Measurements from ENCODE around the gene FHIT.

FHIT gene

DNA sequence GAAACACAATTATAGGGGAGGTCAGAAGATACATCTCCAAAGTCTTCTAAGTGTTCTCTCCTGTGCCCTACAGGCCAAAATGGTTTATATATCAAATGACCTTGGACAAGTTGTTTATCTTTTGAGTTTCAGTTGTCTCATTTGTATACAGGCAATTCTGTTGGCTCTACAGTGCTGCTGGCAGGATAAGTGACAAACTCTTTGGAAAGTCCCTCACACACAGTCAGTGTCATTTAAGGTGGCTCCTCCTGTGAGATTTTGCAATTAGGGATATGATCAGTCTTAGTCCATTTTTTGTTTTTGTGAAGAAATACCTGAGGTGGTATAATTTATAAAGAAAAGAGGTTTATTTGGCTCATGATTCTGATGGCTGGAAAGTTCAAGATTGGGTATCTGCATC, 1165.6 kb downstream of the FHIT start:
- H3K9ac ChIP-seq (ENCODE audit: low read depth, low read length) = no peak overlapping the region
- H3K4me3 ChIP-seq (ENCODE audit: low read depth, low read length) = no peak overlapping the region
- H3K36me3 ChIP-seq (ENCODE audit: control insufficient read depth, insufficient read depth, low read length) = no peaks in the 10 kb centered on the region
- H3K9me3 ChIP-seq (ENCODE audit: control insufficient read depth, insufficient read depth, low read length) = no peaks in the 10 kb centered on the region
- no peaks in the 10 kb centered on the region for H3K4me1 ChIP-seq (ENCODE audit: control insufficient read depth, insufficient read depth, low read length)
- no peaks in the 10 kb centered on the region for H3K27me3 ChIP-seq (ENCODE audit: control insufficient read depth, insufficient read depth, low read length)

DNA sequence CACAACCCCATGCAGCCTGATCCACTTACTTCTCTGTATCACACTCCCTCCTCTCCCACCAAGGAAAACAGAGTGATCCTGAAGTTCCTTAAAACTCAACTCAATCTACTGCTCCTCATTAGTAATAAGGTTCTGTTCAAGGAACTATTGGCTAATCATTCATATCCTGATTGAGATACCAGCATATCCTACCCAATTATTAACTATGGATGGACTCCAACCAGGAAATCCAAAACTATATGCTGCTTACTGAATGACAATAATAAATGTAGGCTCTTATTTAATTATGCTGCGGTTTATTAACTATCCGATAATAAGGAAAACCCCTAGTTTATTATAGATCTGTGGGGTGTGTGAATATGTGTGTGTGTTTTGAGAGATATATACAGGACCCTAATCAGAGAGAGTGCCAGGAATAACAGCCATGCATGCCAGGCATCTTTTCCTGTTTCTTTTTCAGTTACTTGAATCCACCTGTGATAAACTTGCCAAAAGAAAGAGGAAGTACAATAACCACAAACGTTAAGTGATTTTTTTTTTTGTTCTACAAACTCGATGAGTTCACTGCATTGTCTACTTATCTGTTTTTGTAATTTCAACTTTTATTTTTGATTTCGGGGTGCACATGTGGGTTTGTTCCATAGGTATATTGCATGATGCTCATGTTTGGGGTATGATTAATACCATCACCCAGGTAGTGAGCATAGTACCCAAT, 1169.7 kb downstream of the FHIT start:
- Histone ChIP-seq H3K27me3 (ENCODE audit: control insufficient read depth, insufficient read depth, low read length) (no peaks in the 10 kb centered on the region), H3K9me3 (ENCODE audit: control insufficient read depth, insufficient read depth, low read length) (no peaks in the 10 kb centered on the region), H3K36me3 (ENCODE audit: control insufficient read depth, insufficient read depth, low read length) (no peaks in the 10 kb centered on the region), H3K9ac (ENCODE audit: low read depth, low read length) (no peak overlapping the region), H3K4me3 (ENCODE audit: low read depth, low read length) (no peak overlapping the region), H3K4me1 (ENCODE audit: control insufficient read depth, insufficient read depth, low read length) (no peaks in the 10 kb centered on the region)

DNA sequence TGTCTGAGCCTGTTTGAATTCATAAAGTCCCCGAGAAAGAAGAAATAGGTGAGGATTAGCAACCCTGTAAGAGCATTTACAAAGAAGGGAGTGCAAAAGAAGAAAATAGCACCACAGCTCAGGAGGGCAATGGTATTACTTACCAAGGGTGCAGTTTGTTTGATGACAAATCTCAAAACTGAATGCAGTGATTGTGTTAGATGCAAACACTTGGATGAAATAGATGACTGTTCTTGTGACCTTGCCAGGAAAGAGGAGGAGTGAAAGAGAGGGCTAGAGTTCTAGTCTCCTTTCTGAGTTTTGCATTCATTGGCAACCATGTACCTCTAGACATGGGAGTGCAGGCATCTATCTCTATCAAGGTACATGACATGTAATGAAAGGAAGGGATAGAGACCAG, 1170.6 kb downstream of the FHIT start:
- no peaks in the 10 kb centered on the region for H3K36me3 ChIP-seq (ENCODE audit: control insufficient read depth, insufficient read depth, low read length)
- no peak overlapping the region for H3K4me3 ChIP-seq (ENCODE audit: low read depth, low read length)
- H3K9me3 ChIP-seq (ENCODE audit: control insufficient read depth, insufficient read depth, low read length) = no peaks in the 10 kb centered on the region
- no peaks in the 10 kb centered on the region for H3K27me3 ChIP-seq (ENCODE audit: control insufficient read depth, insufficient read depth, low read length)
- H3K4me1 ChIP-seq (ENCODE audit: control insufficient read depth, insufficient read depth, low read length) = no peaks in the 10 kb centered on the region
- no peak overlapping the region for H3K9ac ChIP-seq (ENCODE audit: low read depth, low read length)

DNA sequence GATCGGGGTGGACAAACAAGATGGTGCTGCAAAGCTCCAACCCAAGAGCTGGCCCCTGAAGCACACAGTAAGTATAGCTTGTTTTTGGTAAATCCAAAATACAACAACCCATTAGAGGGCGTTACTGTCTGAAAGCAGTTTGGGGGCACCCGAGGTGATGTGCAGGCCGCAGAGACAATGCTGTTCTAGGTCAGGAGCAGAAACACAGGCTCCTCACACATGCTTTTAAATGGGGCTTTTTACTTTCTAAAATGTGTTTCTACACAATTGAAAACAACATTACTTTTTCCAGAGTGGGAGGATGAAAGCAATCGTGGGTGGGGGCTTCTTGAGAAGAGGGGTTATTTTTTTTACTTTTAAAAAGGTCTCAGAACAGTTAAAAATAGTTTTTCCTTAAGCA, 1172.2 kb downstream of the FHIT start:
- Histone ChIP-seq H3K36me3 (ENCODE audit: control insufficient read depth, insufficient read depth, low read length) (no peaks in the 10 kb centered on the region), H3K9ac (ENCODE audit: low read depth, low read length) (no peak overlapping the region), H3K4me1 (ENCODE audit: control insufficient read depth, insufficient read depth, low read length) (no peaks in the 10 kb centered on the region), H3K27me3 (ENCODE audit: control insufficient read depth, insufficient read depth, low read length) (no peaks in the 10 kb centered on the region), H3K4me3 (ENCODE audit: low read depth, low read length) (no peak overlapping the region), H3K9me3 (ENCODE audit: control insufficient read depth, insufficient read depth, low read length) (no peaks in the 10 kb centered on the region)

DNA sequence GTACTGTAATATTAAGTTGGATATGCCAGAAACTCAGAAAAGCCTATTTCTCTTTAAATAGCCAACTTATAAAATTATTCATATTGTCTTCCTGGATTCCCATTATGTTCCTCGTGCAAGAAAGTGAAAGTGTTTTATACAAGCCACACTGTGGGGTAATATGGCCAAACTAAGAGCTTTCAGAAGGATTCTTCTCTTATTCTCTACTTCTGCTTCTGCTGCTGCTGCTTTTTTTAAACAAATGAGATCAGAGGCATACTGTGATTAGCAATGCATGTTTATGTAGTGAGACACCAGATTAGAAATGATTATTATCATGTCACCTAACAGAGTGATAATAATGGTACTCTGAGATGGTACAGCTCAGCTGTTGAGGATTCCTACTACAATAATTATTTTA, 1174.9 kb downstream of the FHIT start:
- no peak overlapping the region for H3K9ac ChIP-seq (ENCODE audit: low read depth, low read length)
- no peaks in the 10 kb centered on the region for H3K9me3 ChIP-seq (ENCODE audit: control insufficient read depth, insufficient read depth, low read length)
- H3K4me1 ChIP-seq (ENCODE audit: control insufficient read depth, insufficient read depth, low read length) = no peaks in the 10 kb centered on the region
- no peak overlapping the region for H3K4me3 ChIP-seq (ENCODE audit: low read depth, low read length)
- H3K27me3 ChIP-seq (ENCODE audit: control insufficient read depth, insufficient read depth, low read length) = no peaks in the 10 kb centered on the region
- H3K36me3 ChIP-seq (ENCODE audit: control insufficient read depth, insufficient read depth, low read length) = no peaks in the 10 kb centered on the region

DNA sequence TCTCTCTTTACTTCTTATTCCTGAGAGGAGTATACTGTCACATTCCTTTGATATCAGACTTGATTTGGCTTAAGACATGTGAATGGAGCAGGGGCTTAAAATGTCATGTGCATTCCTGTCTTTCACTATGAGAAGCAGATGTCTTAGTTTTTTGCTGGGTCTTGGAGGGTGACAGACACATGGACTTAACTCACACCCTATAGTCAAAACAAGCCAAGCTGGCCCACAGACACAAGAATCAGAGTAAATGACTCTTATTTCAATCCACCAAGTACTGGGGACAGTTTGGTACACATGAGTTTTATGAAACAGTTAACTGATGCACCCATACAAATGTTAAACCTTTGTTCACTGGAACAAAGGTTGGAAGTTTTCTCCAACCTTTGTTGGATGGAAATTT, 1177.3 kb downstream of the FHIT start:
- Histone ChIP-seq H3K36me3 (ENCODE audit: control insufficient read depth, insufficient read depth, low read length) (no peaks in the 10 kb centered on the region), H3K4me3 (ENCODE audit: low read depth, low read length) (no peak overlapping the region), H3K9ac (ENCODE audit: low read depth, low read length) (no peak overlapping the region), H3K4me1 (ENCODE audit: control insufficient read depth, insufficient read depth, low read length) (no peaks in the 10 kb centered on the region), H3K9me3 (ENCODE audit: control insufficient read depth, insufficient read depth, low read length) (no peaks in the 10 kb centered on the region), H3K27me3 (ENCODE audit: control insufficient read depth, insufficient read depth, low read length) (no peaks in the 10 kb centered on the region)

DNA sequence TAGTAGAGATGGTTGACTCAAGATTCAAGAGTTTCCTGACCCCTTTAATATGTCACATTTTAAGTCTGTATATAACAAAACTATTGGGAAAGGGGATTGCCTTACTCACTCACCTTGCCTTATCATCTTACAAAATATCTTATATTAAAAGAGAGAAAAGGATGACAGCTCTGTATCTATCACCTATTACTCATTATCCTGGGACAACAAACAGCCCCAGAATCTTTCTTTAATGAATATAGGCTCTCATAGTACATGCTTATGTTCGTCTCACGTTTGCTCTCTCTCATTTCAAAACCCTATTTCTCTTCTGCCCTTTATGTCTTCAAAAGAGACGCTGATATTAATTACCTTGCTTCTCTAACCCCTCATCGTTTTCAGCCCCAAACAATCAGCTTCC, 1178.0 kb downstream of the FHIT start:
- no peaks in the 10 kb centered on the region for H3K27me3 ChIP-seq (ENCODE audit: control insufficient read depth, insufficient read depth, low read length)
- H3K9me3 ChIP-seq (ENCODE audit: control insufficient read depth, insufficient read depth, low read length) = no peaks in the 10 kb centered on the region
- H3K36me3 ChIP-seq (ENCODE audit: control insufficient read depth, insufficient read depth, low read length) = no peaks in the 10 kb centered on the region
- H3K9ac ChIP-seq (ENCODE audit: low read depth, low read length) = no peak overlapping the region
- H3K4me3 ChIP-seq (ENCODE audit: low read depth, low read length) = no peak overlapping the region
- H3K4me1 ChIP-seq (ENCODE audit: control insufficient read depth, insufficient read depth, low read length) = no peaks in the 10 kb centered on the region

DNA sequence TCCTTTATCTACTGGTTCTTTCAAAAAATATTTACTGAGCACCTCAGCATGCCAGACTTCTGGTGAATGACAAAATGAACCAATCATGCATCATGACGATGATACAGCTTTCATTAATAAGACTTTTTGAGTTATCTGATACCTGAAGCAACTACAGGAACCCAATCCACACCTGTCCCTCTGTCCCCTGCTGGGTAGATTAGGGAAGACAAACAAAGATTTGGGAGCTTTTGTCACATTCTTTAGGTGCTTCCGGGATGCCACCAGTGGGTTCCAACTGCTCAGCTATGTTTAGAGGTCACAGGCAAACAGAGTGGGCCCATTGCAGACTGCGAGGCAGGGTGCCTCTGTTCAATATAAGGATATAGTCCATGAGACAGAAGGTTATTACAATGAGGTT, 1180.9 kb downstream of the FHIT start:
- Histone ChIP-seq H3K9ac (ENCODE audit: low read depth, low read length) (no peak overlapping the region), H3K9me3 (ENCODE audit: control insufficient read depth, insufficient read depth, low read length) (no peaks in the 10 kb centered on the region), H3K36me3 (ENCODE audit: control insufficient read depth, insufficient read depth, low read length) (no peaks in the 10 kb centered on the region), H3K4me3 (ENCODE audit: low read depth, low read length) (no peak overlapping the region), H3K27me3 (ENCODE audit: control insufficient read depth, insufficient read depth, low read length) (no peaks in the 10 kb centered on the region), H3K4me1 (ENCODE audit: control insufficient read depth, insufficient read depth, low read length) (no peaks in the 10 kb centered on the region)

DNA sequence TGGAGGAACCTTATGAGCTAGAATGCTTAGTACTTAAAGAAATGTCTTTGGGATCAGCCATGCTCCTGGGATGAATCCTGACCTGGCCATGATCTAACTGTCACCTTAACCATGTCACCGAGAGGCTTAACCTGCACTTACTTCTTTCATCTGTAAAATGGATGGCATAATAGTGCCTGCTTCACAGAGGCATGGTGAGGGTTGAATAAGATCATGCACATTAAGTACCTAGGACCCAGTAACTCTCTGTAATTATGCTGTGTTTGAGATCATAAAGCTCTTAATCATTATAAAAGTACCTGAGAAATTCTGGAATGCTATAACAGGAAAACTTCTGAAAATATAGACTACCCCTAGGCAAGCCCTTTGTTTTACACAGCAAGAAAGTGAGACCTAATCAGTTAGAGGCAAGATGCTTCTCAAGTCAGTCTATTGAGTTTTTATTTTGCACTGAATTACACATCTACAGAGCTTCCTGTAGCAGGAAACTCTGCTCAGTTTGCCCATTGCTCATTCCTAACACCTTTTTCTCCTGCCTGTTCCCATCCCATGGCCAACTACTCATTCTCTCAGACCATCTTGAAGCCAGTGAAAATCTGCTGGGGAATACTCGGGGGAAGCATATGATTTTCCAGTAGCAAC, 1185.9 kb downstream of the FHIT start:
- Histone ChIP-seq H3K27me3 (ENCODE audit: control insufficient read depth, insufficient read depth, low read length) (no peaks in the 10 kb centered on the region), H3K4me3 (ENCODE audit: low read depth, low read length) (no peak overlapping the region), H3K36me3 (ENCODE audit: control insufficient read depth, insufficient read depth, low read length) (no peaks in the 10 kb centered on the region), H3K4me1 (ENCODE audit: control insufficient read depth, insufficient read depth, low read length) (no peaks in the 10 kb centered on the region), H3K9me3 (ENCODE audit: control insufficient read depth, insufficient read depth, low read length) (no peaks in the 10 kb centered on the region), H3K9ac (ENCODE audit: low read depth, low read length) (no peak overlapping the region)

DNA sequence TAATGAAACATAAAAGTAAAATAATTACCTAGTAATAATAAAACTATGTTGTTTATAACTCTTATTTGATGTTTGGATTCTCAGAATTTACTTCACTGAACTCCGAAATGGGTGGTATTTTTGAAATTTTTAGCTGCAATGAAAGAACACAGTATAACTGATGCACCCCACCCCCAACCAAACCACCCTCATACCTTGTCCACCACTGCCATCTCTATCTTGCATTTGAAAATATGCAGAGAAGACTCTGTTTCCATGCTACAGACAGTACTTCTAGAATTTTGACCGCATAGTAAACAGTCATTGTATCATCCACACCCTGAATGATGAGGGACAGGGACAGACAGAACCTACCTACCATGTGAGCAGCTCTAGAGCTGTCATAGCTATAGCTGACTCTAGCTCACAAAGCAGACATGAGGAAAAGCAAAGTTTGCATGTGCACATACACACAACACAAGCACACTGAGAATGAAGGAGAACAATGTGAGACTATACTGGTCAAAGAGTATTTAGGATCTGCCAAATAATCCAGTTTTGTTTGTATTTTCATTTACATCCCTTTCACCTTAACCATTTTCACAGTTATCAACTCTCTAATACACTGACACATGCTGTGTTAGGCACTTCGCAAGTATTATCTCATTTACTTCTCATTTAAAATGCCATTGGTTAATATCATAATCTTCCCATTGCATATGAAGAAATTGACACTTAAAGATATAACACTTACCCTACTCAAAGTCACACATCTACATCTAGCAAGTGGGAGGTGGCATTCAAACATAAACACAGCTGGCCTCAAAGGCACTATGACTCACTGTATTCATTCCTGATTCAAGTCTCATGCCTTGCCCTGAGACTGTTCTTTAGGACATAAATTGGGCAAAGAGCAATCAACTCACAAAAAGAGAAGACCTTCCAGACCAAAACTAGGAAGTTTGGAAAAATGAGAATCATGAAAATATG, 1186.8 kb downstream of the FHIT start:
- Histone ChIP-seq H3K4me3 (ENCODE audit: low read depth, low read length) (no peak overlapping the region), H3K9ac (ENCODE audit: low read depth, low read length) (no peak overlapping the region), H3K36me3 (ENCODE audit: control insufficient read depth, insufficient read depth, low read length) (no peaks in the 10 kb centered on the region), H3K27me3 (ENCODE audit: control insufficient read depth, insufficient read depth, low read length) (no peaks in the 10 kb centered on the region), H3K4me1 (ENCODE audit: control insufficient read depth, insufficient read depth, low read length) (no peaks in the 10 kb centered on the region), H3K9me3 (ENCODE audit: control insufficient read depth, insufficient read depth, low read length) (no peaks in the 10 kb centered on the region)

DNA sequence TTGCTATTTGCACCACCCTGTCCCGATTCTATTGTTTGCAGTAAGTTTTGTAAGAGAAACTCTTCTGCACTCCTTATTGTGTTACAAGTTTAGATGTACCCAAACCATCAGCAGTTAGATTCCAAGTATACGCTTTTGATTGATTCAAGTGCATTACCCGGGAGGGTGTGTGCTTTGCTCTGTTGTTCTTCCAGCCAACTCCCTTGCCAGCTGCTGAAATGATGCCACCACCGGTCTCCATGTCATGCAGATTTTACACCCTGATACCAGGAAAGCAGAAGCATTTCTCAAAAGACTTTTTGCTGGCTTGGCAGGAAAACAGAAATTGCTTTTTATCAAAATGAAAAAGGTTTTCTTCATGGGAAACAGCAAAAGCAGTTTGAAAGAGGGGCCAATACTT, 1194.8 kb downstream of the FHIT start:
- Histone ChIP-seq H3K9ac (ENCODE audit: low read depth, low read length) (no peak overlapping the region), H3K9me3 (ENCODE audit: control insufficient read depth, insufficient read depth, low read length) (no peaks in the 10 kb centered on the region), H3K36me3 (ENCODE audit: control insufficient read depth, insufficient read depth, low read length) (no peaks in the 10 kb centered on the region), H3K27me3 (ENCODE audit: control insufficient read depth, insufficient read depth, low read length) (no peaks in the 10 kb centered on the region), H3K4me1 (ENCODE audit: control insufficient read depth, insufficient read depth, low read length) (no peaks in the 10 kb centered on the region), H3K4me3 (ENCODE audit: low read depth, low read length) (no peak overlapping the region)
